ENCODE results near the gene CLDN12.
A peak's percentile ranks its signal among the peaks of the same experiment; 100 is the strongest.

The CLDN12 gene

DNA sequence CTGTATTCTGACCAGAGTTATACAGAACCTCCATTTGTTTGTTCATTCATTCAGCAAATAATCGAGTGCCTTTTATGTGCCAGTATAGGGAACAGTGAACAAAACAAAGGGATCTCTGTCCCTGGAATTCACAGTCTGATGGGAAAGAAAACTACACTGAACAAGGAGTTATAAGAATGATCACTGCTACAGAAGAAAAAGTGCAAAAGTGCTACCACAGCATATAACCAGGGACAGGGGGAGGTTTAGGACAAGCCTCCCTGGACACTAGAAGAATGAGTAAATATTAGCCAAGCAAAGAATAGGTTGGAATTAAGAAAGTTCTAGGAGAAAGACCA lies 4.2 kb downstream of the CLDN12 start:
- no peaks in the 10 kb centered on the region for H3K9me3 ChIP-seq (ENCODE audit: control insufficient read depth in 1 of 2, low read length in 2 of 2)
- no peaks in the 10 kb centered on the region for H3K27me3 ChIP-seq (ENCODE audit: low read depth, low read length)
- peaks cover 4 to 23% of the 10 kb centered on the region in 2 donors for H3K36me3 ChIP-seq (ENCODE audit: control insufficient read depth in 1 of 2, insufficient read depth in 2 of 2, low read length in 2 of 2)
- peaks cover 4 to 12% of the 10 kb centered on the region in 2 donors for H3K4me1 ChIP-seq (ENCODE audit: control insufficient read depth in 1 of 2, insufficient read depth in 2 of 2, low read length in 2 of 2)
- H3K27ac ChIP-seq (ENCODE audit: low read length): no peak overlapping the region
- no peak overlapping the region for H3K4me3 ChIP-seq (ENCODE audit: low read depth in 1 of 2, low read length in 2 of 2)

DNA sequence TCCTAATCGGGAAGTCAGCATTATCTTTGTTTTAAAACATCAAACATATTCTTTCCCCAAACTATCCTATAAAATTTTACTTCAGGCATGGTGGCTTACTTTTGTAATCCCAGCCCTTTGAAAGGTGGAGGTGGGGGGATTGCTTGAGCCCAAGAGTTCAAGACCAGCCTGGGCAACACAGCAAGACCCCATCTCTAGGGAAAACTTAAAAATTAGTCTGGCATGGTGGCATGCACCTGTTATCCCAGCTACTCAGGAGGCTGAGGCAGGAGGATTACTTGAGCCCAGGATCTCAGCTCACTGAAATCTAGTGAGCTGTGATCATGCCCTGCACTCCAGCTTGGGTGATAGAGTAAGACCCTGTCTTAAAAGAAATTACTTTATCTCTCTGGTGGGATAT lies 4.9 kb downstream of the CLDN12 start:
- H3K36me3 ChIP-seq (ENCODE audit: control insufficient read depth in 1 of 2, insufficient read depth in 2 of 2, low read length in 2 of 2): peaks cover 10 to 30% of the 10 kb centered on the region in 2 donors
- H3K9me3 ChIP-seq (ENCODE audit: control insufficient read depth in 1 of 2, low read length in 2 of 2): no peaks in the 10 kb centered on the region
- no peaks in the 10 kb centered on the region for H3K27me3 ChIP-seq (ENCODE audit: low read depth, low read length)
- H3K4me3 ChIP-seq (ENCODE audit: low read depth in 1 of 2, low read length in 2 of 2): no peak overlapping the region
- no peak overlapping the region for H3K27ac ChIP-seq (ENCODE audit: low read length)
- H3K4me1 ChIP-seq (ENCODE audit: control insufficient read depth in 1 of 2, insufficient read depth in 2 of 2, low read length in 2 of 2): peaks cover 0 to 12% of the 10 kb centered on the region in 2 donors

DNA sequence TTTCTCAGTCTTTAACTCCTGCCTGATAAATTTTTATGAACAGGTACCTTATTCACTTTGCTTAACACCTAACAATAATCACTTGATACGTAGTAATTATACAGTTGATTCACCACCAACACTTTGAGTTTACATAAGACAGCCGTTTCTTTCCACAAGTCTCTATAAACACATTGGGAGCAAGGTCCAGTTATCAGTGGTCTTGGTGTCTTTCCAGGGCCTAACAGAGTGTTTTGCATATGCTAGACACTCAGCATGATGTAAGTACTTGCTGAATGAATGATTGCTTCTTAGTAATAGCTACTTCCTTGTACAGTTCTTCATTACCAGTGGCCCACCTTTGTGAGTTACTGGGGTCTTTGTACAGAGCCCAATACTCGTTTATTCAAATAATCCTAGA lies 6.4 kb downstream of the CLDN12 start:
- H3K27ac ChIP-seq (ENCODE audit: low read length): peak overlapping the region; percentile 64

DNA sequence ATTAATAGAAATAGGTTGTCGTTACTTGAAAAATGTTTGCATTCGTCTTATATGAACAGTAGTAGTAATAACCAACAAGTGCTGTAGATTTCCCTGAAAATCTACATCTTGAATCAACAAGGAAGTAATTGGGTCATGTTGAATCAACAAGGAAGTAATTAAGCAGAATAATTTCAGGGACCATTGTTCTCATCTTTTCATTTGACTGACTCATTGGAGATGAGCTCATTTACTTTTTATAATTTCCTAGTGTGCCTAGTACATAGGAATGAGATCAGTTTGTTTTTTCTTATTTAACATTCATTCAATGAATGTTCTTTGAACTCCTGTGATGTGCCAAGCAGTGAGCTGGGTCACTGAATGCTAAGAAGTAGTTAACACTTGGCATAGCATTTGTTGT lies 8.2 kb downstream of the CLDN12 start:
- H3K36me3 ChIP-seq (ENCODE audit: control insufficient read depth in 1 of 2, insufficient read depth in 2 of 2, low read length in 2 of 2): peaks cover 19 to 21% of the 10 kb centered on the region in 2 donors

More for the DNA sequence above, 6.4 kb downstream of the CLDN12 start:
- Histone ChIP-seq H3K27me3 (ENCODE audit: low read depth, low read length) (no peaks in the 10 kb centered on the region), H3K4me1 (ENCODE audit: control insufficient read depth in 1 of 2, insufficient read depth in 2 of 2, low read length in 2 of 2) (peaks cover 0 to 12% of the 10 kb centered on the region in 2 donors), H3K4me3 (ENCODE audit: low read depth in 1 of 2, low read length in 2 of 2) (no peak overlapping the region), H3K9me3 (ENCODE audit: control insufficient read depth in 1 of 2, low read length in 2 of 2) (no peaks in the 10 kb centered on the region), H3K36me3 (ENCODE audit: control insufficient read depth in 1 of 2, insufficient read depth in 2 of 2, low read length in 2 of 2) (peaks cover 19 to 27% of the 10 kb centered on the region in 2 donors)

DNA sequence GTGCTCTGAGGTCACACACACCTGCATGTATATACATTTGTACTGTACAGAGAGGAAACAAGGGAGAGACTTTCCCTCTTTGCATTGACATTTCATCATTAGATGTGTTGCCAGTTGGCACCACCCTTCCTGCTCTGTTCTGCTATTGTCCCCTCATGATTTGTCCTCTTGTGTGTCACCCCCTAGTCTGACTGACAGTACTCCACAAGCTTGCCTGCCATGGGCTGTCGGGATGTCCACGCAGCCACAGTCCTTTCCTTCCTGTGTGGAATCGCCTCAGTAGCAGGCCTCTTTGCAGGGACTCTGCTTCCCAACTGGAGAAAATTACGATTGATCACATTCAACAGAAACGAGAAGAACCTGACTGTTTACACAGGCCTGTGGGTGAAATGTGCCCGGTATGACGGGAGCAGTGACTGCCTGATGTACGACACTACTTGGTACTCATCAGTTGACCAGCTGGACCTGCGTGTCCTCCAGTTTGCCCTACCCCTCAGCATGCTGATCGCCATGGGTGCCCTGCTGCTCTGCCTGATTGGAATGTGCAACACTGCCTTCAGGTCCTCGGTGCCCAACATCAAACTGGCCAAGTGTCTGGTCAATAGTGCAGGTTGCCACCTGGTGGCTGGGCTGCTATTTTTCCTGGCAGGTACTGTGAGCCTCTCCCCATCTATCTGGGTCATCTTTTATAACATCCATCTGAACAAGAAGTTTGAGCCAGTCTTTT lies 9.4 kb downstream of the CLDN12 start:
- no peak overlapping the region for H3K4me3 ChIP-seq (ENCODE audit: low read depth in 1 of 2, low read length in 2 of 2)
- no peak overlapping the region for H3K27ac ChIP-seq (ENCODE audit: low read length)
- H3K9me3 ChIP-seq (ENCODE audit: control insufficient read depth in 1 of 2, low read length in 2 of 2): no peaks in the 10 kb centered on the region
- H3K36me3 ChIP-seq (ENCODE audit: control insufficient read depth in 1 of 2, insufficient read depth in 2 of 2, low read length in 2 of 2): peaks cover 13 to 15% of the 10 kb centered on the region in 2 donors
- H3K27me3 ChIP-seq (ENCODE audit: low read depth, low read length): no peaks in the 10 kb centered on the region
- H3K4me1 ChIP-seq (ENCODE audit: control insufficient read depth in 1 of 2, insufficient read depth in 2 of 2, low read length in 2 of 2): peaks cover 0 to 5% of the 10 kb centered on the region in 2 donors

More for the DNA sequence above, 8.2 kb downstream of the CLDN12 start:
- Histone ChIP-seq H3K9me3 (ENCODE audit: control insufficient read depth in 1 of 2, low read length in 2 of 2) (no peaks in the 10 kb centered on the region), H3K27me3 (ENCODE audit: low read depth, low read length) (no peaks in the 10 kb centered on the region), H3K4me3 (ENCODE audit: low read depth in 1 of 2, low read length in 2 of 2) (no peak overlapping the region), H3K4me1 (ENCODE audit: control insufficient read depth in 1 of 2, insufficient read depth in 2 of 2, low read length in 2 of 2) (peaks cover 0 to 5% of the 10 kb centered on the region in 2 donors), H3K27ac (ENCODE audit: low read length) (no peak overlapping the region)

DNA sequence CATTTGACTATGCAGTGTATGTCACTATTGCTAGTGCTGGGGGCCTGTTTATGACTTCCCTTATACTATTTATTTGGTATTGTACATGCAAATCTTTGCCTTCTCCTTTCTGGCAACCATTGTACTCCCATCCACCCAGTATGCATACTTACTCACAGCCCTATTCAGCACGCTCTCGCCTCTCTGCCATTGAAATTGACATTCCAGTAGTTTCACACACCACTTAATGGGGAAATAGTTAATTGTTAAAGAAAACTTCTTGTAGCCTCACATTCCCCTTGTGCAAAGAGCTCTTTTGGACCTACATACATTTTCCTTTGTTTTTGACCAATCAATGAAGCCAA lies 9.9 kb downstream of the CLDN12 start:
- peaks cover 0 to 5% of the 10 kb centered on the region in 2 donors for H3K4me1 ChIP-seq (ENCODE audit: control insufficient read depth in 1 of 2, insufficient read depth in 2 of 2, low read length in 2 of 2)
- H3K27ac ChIP-seq (ENCODE audit: low read length): no peak overlapping the region

DNA sequence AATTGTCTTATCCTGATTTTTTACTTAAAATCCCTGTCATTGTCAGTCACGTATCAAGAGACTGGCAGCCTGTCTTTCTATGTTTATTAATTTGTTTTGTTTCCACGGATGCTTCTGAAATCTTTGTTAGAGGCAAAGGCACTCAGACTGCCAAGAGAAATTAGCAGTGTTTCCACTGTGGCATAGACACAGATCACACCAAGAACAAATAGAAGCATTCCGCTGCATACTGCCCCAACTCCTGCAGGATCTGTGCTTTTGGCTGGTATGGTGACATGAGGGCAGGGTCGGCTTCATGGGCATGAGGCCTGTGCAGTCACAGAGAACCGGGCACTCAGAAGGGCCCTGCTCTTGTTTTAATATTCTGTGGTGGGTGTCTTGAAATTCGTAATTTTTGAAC lies 18.4 kb downstream of the CLDN12 start:
- Histone ChIP-seq H3K4me3 (ENCODE audit: low read depth in 1 of 2, low read length in 2 of 2) (no peak overlapping the region), H3K4me1 (ENCODE audit: control insufficient read depth in 1 of 2, insufficient read depth in 2 of 2, low read length in 2 of 2) (no peaks in the 10 kb centered on the region), H3K9me3 (ENCODE audit: control insufficient read depth in 1 of 2, low read length in 2 of 2) (no peaks in the 10 kb centered on the region), H3K36me3 (ENCODE audit: control insufficient read depth in 1 of 2, insufficient read depth in 2 of 2, low read length in 2 of 2) (no peaks in the 10 kb centered on the region), H3K27ac (ENCODE audit: low read length) (no peak overlapping the region), H3K27me3 (ENCODE audit: low read depth, low read length) (no peaks in the 10 kb centered on the region)

More for the DNA sequence above, 9.9 kb downstream of the CLDN12 start:
- no peaks in the 10 kb centered on the region for H3K9me3 ChIP-seq (ENCODE audit: control insufficient read depth in 1 of 2, low read length in 2 of 2)
- no peaks in the 10 kb centered on the region for H3K27me3 ChIP-seq (ENCODE audit: low read depth, low read length)
- H3K4me3 ChIP-seq (ENCODE audit: low read depth in 1 of 2, low read length in 2 of 2): no peak overlapping the region
- peaks cover 13 to 14% of the 10 kb centered on the region in 2 donors for H3K36me3 ChIP-seq (ENCODE audit: control insufficient read depth in 1 of 2, insufficient read depth in 2 of 2, low read length in 2 of 2)

DNA sequence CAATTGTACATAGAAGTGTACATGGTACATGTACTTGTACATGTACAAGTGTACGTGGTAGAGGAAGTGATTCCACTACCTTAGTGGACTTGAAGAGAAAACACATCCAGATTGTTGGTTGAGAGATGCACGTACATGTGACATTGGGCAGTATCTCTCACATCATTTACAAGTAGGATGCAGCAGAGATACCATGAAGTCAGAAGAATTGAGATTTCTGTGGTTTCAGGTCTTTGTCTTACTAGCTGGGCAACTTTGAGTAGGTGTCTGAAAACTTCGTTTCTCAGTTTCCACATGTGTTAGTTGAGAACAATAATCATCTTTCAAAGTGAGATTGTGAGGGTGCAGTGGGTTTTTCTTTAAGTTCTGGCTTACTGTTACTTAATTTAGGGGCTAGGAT lies 21.5 kb downstream of the CLDN12 start:
- Histone ChIP-seq H3K36me3 (ENCODE audit: control insufficient read depth in 1 of 2, insufficient read depth in 2 of 2, low read length in 2 of 2) (no peaks in the 10 kb centered on the region), H3K4me1 (ENCODE audit: control insufficient read depth in 1 of 2, insufficient read depth in 2 of 2, low read length in 2 of 2) (no peaks in the 10 kb centered on the region), H3K27ac (ENCODE audit: low read length) (no peak overlapping the region), H3K9me3 (ENCODE audit: control insufficient read depth in 1 of 2, low read length in 2 of 2) (no peaks in the 10 kb centered on the region), H3K4me3 (ENCODE audit: low read depth in 1 of 2, low read length in 2 of 2) (no peak overlapping the region), H3K27me3 (ENCODE audit: low read depth, low read length) (no peaks in the 10 kb centered on the region)

DNA sequence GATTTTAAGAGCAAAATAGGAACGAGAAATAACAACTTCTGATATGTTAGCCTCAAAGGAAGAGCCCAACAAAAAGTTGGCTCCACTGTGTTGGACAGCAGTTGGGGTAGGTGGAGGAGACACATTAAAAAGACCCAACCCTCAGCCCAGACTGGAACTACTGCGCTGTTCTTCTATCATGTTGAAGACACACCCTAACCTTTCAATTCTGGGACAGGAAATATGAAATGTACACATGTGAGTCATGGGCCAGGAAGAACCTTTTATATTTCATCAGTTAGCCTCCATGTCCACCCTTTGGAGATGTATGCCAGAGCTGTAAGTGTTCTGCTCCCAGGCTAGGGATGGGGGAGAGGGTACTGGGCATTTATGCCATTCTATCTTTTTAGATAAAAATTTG lies 22.1 kb downstream of the CLDN12 start:
- Histone ChIP-seq H3K4me3 (ENCODE audit: low read depth in 1 of 2, low read length in 2 of 2) (no peak overlapping the region), H3K36me3 (ENCODE audit: control insufficient read depth in 1 of 2, insufficient read depth in 2 of 2, low read length in 2 of 2) (no peaks in the 10 kb centered on the region), H3K9me3 (ENCODE audit: control insufficient read depth in 1 of 2, low read length in 2 of 2) (no peaks in the 10 kb centered on the region), H3K27me3 (ENCODE audit: low read depth, low read length) (no peaks in the 10 kb centered on the region), H3K27ac (ENCODE audit: low read length) (no peak overlapping the region), H3K4me1 (ENCODE audit: control insufficient read depth in 1 of 2, insufficient read depth in 2 of 2, low read length in 2 of 2) (no peaks in the 10 kb centered on the region)

DNA sequence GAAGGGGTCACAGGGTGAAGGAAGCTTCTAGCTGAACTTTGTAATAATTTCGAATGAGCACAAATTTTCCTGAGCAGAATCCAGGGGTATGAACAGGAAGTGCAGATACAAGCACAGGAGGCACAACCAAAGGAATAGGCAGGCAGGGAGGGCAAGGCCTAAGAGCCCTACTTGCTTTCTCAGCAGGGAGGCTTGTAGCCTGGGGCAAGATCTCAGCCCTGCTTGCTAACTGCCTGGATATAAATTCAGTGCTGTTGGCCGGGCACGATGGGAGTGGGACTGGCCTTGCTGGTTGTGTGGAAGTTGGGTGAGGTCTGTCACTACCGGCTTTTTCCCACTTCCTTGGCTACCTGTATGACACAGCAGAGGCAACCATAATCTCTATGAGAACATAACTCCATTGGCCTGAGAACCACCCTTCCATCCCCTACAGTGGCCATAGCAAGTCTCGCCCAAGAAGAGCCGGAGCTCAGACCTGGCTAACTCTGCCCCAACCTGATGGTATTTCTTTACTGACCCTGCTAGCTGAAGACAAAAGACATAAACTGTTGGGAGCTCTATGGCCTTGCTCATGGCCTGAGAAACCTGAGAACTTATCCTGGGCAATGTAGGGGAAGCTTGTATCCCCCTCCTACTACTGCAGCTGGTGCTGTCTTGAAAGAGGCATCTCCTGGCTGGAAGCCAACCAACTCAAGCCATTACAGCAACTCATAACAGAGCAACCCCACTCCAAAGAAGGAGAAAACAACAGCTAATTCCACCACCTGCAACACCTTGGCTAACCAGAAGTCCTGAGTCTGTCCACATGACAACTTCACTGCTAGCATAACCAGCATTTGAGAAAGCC lies 27.6 kb downstream of the CLDN12 start:
- H3K4me3 ChIP-seq (ENCODE audit: low read depth in 1 of 2, low read length in 2 of 2): no peak overlapping the region
- H3K27ac ChIP-seq (ENCODE audit: low read length): no peak overlapping the region
- no peaks in the 10 kb centered on the region for H3K36me3 ChIP-seq (ENCODE audit: control insufficient read depth in 1 of 2, insufficient read depth in 2 of 2, low read length in 2 of 2)
- no peaks in the 10 kb centered on the region for H3K4me1 ChIP-seq (ENCODE audit: control insufficient read depth in 1 of 2, insufficient read depth in 2 of 2, low read length in 2 of 2)
- peaks cover 0 to 4% of the 10 kb centered on the region in 2 donors for H3K9me3 ChIP-seq (ENCODE audit: control insufficient read depth in 1 of 2, low read length in 2 of 2)
- H3K27me3 ChIP-seq (ENCODE audit: low read depth, low read length): no peaks in the 10 kb centered on the region

DNA sequence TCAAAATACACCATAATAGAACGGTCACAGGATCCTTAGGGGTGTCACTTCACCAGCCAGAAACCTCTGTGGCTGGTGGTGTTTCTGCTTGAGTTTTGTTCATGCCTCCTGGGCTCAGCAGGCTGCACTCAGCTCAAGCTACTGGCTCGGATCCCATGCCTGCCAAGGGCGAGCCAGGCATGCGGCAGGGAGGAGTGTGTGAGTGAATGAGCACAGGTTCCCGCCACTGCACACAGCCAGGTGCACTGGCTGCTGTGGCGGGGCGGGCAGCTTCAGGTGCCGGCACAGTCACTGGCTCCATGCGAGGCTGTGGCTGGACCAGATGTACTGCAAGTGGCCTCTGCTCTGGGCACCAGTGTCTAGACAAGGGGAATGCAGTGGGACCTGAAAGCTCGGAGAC lies 29.5 kb downstream of the CLDN12 start:
- H3K27ac ChIP-seq (ENCODE audit: low read length): no peak overlapping the region
- H3K4me1 ChIP-seq (ENCODE audit: control insufficient read depth in 1 of 2, insufficient read depth in 2 of 2, low read length in 2 of 2): no peaks in the 10 kb centered on the region
- no peak overlapping the region for H3K4me3 ChIP-seq (ENCODE audit: low read depth in 1 of 2, low read length in 2 of 2)
- H3K27me3 ChIP-seq (ENCODE audit: low read depth, low read length): no peaks in the 10 kb centered on the region
- peaks cover 0 to 4% of the 10 kb centered on the region in 2 donors for H3K9me3 ChIP-seq (ENCODE audit: control insufficient read depth in 1 of 2, low read length in 2 of 2)
- H3K36me3 ChIP-seq (ENCODE audit: control insufficient read depth in 1 of 2, insufficient read depth in 2 of 2, low read length in 2 of 2): no peaks in the 10 kb centered on the region
